Measurements from ENCODE around the gene CAB39. TPM values are rescaled to one million over a fixed set of nuclear protein-coding genes. Genes with fewer than 3 reads are reported as not detected.

CAB39 gene
- total RNA-seq, 4 donors from 2014 or later = 47.6 to 80.3 (median 71.8) TPM

GRCh38 chr2:230865307-230865765, 152.7 kb downstream of the CAB39 start:
- peaks cover 20 to 64% (median 30%) of the 10 kb centered on the region in 3 donors for H3K4me1 ChIP-seq
- H3K36me3 ChIP-seq = no peaks in the 10 kb centered on the region
- no peak for DNase-seq
- H3K9me3 ChIP-seq = no peaks in the 10 kb centered on the region
- TF ChIP-seq CTCF (IDR thresholded peaks at IDR 0.05) (no peak), POLR2A (IDR thresholded peaks at IDR 0.05) (no peak)
- peaks cover 0 to 52% (median 0%) of the 10 kb centered on the region in 4 donors for H3K27me3 ChIP-seq
- H3K4me3 ChIP-seq = peak overlapping the region; percentile 48 to 82 (median 66)
- H3K27ac ChIP-seq = peak overlapping the region; percentile 49 to 77 (median 74)
- intact Hi-C loops (cut with DNase I) = no loop called here
- WGBS, 2 donors = 2% methylated on average over 7 to 14 of the region's 24 CpGs

- TF ChIP-seq POLR2A (IDR thresholded peaks at IDR 0.05) (no peak), CTCF (IDR thresholded peaks at IDR 0.05) (no peak)
- 7 to 18% methylated on average over 9 to 14 of the region's 35 CpGs for WGBS, 2 donors
- H3K27ac ChIP-seq = peak overlapping the region; percentile 6 to 75 (median 72)
- H3K4me3 ChIP-seq = peak overlapping the region; percentile 48 to 82 (median 66)
- peaks cover 26 to 72% (median 37%) of the 10 kb centered on the region in 3 donors for H3K4me1 ChIP-seq
- no peak for DNase-seq
- intact Hi-C loops (cut with DNase I) = no loop called here
- H3K27me3 ChIP-seq = peaks cover 0 to 52% (median 0%) of the 10 kb centered on the region in 4 donors
- no peaks in the 10 kb centered on the region for H3K36me3 ChIP-seq
- no peaks in the 10 kb centered on the region for H3K9me3 ChIP-seq
Measured at GRCh38 chr2:230865766-230866755, 153.4 kb downstream of the CAB39 start.

GRCh38 chr2:230866756-230867523, 154.3 kb downstream of the CAB39 start:
- H3K4me3 ChIP-seq = no peak overlapping the region
- no peaks in the 10 kb centered on the region for H3K36me3 ChIP-seq
- no peak for DNase-seq
- 29 to 39% methylated on average over 10 to 11 of the region's 13 CpGs for WGBS, 2 donors
- intact Hi-C loops (cut with DNase I) = no loop called here
- H3K4me1 ChIP-seq = peaks cover 33 to 80% (median 40%) of the 10 kb centered on the region in 3 donors
- H3K9me3 ChIP-seq = no peaks in the 10 kb centered on the region
- H3K27ac ChIP-seq = peak overlapping the region in 3 of 4 donors; percentile 69 to 75 (median 73)
- no peak for TF ChIP-seq POLR2A (IDR thresholded peaks at IDR 0.05)
- H3K27me3 ChIP-seq = peaks cover 0 to 44% (median 0%) of the 10 kb centered on the region in 4 donors

- H3K9me3 ChIP-seq = no peaks in the 10 kb centered on the region
- 64 to 72% methylated on average over 10 to 12 of the region's 15 CpGs for WGBS, 2 donors
- peak overlapping the region in 3 of 4 donors; percentile 69 to 79 (median 75) for H3K27ac ChIP-seq
- DNase-seq = no peak
- H3K36me3 ChIP-seq = no peaks in the 10 kb centered on the region
- intact Hi-C loops (cut with DNase I) = no loop called here
- TF ChIP-seq POLR2A (IDR thresholded peaks at IDR 0.05) (no peak), CTCF (IDR thresholded peaks at IDR 0.05) (no peak)
- H3K4me3 ChIP-seq = no peak overlapping the region
- H3K4me1 ChIP-seq = peaks cover 33 to 95% (median 40%) of the 10 kb centered on the region in 3 donors
- peaks cover 0 to 30% (median 0%) of the 10 kb centered on the region in 4 donors for H3K27me3 ChIP-seq
Measured at GRCh38 chr2:230868161-230868946, 155.7 kb downstream of the CAB39 start.
